Stimulated activated naive CD8-positive, alpha-beta T cell treated with anti-CD3 and anti-CD28 coated beads, Interleukin-15, amount 100 ng/mL, for 72 hours (primary cell): Measurements from ENCODE around the gene DZIP1L.
"Not testable (repeated sequence)": the region's sequence is repeated elsewhere in the genome, so short reads cannot be mapped to it uniquely, and the experiment has no call there.

Experiments used
- ATAC-seq: fragments of 150-1000 bp; cut with Tn5 transposase; 2 replicates; pipeline ENCODE4 v1.10.0; 2021; ENCODE audit warnings: mild to moderate bottlenecking, moderate library complexity
- DNase-seq, 2 donors: peaks; one replicate each; pipeline ENCODE4 v3.0.0; 2021 to 2022
- H3K27ac Mint-ChIP-seq, 2 donors: one replicate each; pipeline ENCODE4 v1.8.0; 2022; ENCODE audit warnings: mild to moderate bottlenecking in 2 of 2, mixed read lengths in 2 of 2, moderate library complexity in 2 of 2
- H3K27me3 Mint-ChIP-seq: one replicate; pipeline ENCODE4 v1.8.0; 2022; ENCODE audit warnings: mixed read lengths
- H3K4me1 Mint-ChIP-seq: one replicate; pipeline ENCODE4 v1.8.0; 2022; ENCODE audit warnings: mild to moderate bottlenecking, mixed read lengths
- H3K4me3 Mint-ChIP-seq, 2 donors: one replicate each; pipeline ENCODE4 v1.8.0; 2022; ENCODE audit warnings: mild to moderate bottlenecking in 2 of 2, mixed read lengths in 2 of 2, moderate library complexity in 1 of 2
- H3K9me3 Mint-ChIP-seq, 2 donors: one replicate each; pipeline ENCODE4 v1.8.0; 2022; ENCODE audit warnings: mixed read lengths in 2 of 2

DZIP1L gene, protein sequence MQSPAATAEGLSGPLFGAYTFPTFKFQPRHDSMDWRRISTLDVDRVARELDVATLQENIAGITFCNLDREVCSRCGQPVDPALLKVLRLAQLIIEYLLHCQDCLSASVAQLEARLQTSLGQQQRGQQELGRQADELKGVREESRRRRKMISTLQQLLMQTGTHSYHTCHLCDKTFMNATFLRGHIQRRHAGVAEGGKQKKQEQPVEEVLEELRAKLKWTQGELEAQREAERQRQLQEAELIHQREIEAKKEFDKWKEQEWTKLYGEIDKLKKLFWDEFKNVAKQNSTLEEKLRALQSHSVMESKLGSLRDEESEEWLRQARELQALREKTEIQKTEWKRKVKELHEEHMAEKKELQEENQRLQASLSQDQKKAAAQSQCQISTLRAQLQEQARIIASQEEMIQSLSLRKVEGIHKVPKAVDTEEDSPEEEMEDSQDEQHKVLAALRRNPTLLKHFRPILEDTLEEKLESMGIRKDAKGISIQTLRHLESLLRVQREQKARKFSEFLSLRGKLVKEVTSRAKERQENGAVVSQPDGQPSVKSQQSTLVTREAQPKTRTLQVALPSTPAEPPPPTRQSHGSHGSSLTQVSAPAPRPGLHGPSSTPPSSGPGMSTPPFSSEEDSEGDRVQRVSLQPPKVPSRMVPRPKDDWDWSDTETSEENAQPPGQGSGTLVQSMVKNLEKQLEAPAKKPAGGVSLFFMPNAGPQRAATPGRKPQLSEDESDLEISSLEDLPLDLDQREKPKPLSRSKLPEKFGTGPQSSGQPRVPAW

GRCh38 chr3:138114988-138115971 lies at the start of gene DZIP1L:
Gene DZIP1L (minus strand): TSS chr3:138115608. CDS start chr3:138103971, 11,637 bp downstream.
- ATAC-seq: peak; percentile 93
- peaks cover 74% of the 10 kb centered on the region for H3K27me3 Mint-ChIP-seq

DNA sequence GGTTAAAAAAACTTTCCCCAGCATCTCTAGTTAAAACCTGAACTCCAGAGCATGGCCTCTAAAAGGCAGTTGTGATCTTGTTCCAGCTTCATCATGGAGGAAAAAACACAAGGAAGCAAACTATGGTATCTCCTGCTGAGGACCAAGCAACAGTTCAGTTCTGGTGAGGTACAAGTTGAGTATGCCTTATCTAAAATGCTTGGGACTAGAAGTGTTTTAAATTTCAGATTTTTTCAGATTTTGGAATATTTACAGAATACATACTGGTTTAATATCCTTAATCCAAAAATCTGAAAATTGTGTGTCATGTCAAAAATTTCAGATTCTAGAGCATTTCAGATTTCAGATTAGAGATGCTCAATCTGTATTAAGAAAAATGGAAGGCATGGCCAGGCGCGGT lies 49.7 kb upstream of the DZIP1L start:
- no peaks in the 10 kb centered on the region for H3K9me3 Mint-ChIP-seq
- no peaks in the 10 kb centered on the region for H3K27me3 Mint-ChIP-seq
- DNase-seq (no peak), ATAC-seq (no peak)
- peaks cover 18% of the 10 kb centered on the region for H3K4me1 Mint-ChIP-seq
- no peak overlapping the region for H3K4me3 Mint-ChIP-seq
- peak overlapping the region; percentile 70 to 79 for H3K27ac Mint-ChIP-seq

More at GRCh38 chr3:138114988-138115971, at the start of gene DZIP1L:
- H3K4me3 Mint-ChIP-seq: peak within 1 kb of the TSS; percentile 86 to 88
- peak; percentile 40 to 49 for DNase-seq
- no peaks in the 10 kb centered on the region for H3K9me3 Mint-ChIP-seq
- peaks cover 19% of the 10 kb centered on the region for H3K4me1 Mint-ChIP-seq
- H3K27ac Mint-ChIP-seq: peak within 1 kb of the TSS; percentile 78 to 85

DNA sequence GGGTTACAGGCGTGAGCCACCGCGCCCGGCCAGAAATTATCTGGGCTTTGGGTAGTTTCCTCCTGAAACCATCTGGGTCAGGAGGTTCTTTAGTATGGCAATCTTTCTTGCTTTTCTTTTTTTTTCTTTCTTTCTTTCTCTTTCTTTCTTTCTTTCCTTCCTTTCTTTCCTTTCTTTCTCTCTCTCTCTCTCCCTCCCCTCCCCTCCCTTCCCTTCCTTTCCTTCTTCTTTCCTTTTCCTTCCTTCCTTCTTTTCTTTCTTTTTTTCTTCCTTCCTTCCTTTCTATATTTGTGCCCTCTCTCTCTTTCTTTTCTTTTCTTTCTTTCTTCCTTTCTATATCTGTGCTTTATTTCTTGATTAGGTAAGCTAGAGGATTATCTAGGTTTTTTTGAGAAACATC lies 42.3 kb upstream of the DZIP1L start:
- peak overlapping the region in 1 of 2 donors; percentile 2 for H3K27ac Mint-ChIP-seq
- no peaks in the 10 kb centered on the region for H3K4me1 Mint-ChIP-seq
- DNase-seq: no peak
- no peak for ATAC-seq
- H3K27me3 Mint-ChIP-seq: no peaks in the 10 kb centered on the region
- H3K9me3 Mint-ChIP-seq: peaks cover 13 to 15% of the 10 kb centered on the region in 2 donors
- H3K4me3 Mint-ChIP-seq: no peak overlapping the region

DNA sequence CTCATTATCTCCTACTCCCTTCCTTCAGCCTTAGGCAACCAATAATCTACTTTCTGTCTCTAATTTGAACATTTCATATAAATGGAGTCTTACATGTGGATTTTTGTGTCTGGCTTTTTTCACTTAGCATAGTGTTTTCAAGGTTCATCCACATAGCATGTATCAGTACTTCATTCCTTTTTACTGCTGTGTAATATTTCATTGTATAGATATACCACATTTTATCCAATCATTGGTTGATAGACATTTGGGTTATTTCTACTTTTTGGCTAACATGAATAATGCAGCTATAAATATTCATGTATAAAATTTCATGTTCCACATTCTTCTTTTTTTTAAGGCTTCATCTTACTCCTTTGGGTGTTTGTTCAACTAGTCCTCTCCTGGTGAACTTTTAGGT lies 39.1 kb upstream of the DZIP1L start:
- Mint-ChIP-seq H3K27ac (no peak overlapping the region), H3K9me3 (peaks cover 13 to 15% of the 10 kb centered on the region in 2 donors), H3K4me3 (no peak overlapping the region), H3K27me3 (no peaks in the 10 kb centered on the region), H3K4me1 (no peaks in the 10 kb centered on the region)
- no peak for ATAC-seq
- DNase-seq: no peak

GRCh38 chr3:138148503-138148902 lies 33.1 kb upstream of the DZIP1L start:
- DNase-seq (no peak), ATAC-seq (no peak)
- no peak overlapping the region for H3K4me3 Mint-ChIP-seq
- no peak overlapping the region for H3K27ac Mint-ChIP-seq
- peaks cover 2 to 3% of the 10 kb centered on the region in 2 donors for H3K9me3 Mint-ChIP-seq
- peaks cover 8% of the 10 kb centered on the region for H3K27me3 Mint-ChIP-seq
- H3K4me1 Mint-ChIP-seq: no peaks in the 10 kb centered on the region

DNA sequence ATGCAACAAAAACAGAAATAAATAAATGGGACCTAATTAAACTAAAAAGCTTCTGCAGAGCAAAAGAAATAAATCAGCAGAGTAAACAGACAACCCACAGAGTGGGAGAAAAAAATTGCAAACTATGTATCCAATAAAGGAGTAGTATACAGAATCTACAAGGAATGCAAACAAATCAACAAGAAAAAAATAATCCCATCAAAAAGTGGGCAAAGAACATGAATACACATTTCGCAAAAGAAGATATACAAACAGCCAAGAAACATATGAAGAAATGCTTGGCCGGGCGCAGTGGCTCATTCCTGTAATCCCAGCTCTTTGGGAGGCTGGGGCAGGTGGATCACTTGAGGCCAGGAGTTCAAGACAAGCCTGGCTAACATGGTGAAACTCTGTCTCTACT lies 26.8 kb upstream of the DZIP1L start:
- not testable (repeated sequence) for H3K4me3 Mint-ChIP-seq, ATAC-seq, H3K27ac Mint-ChIP-seq, H3K4me1 Mint-ChIP-seq, DNase-seq, H3K9me3 Mint-ChIP-seq
- H3K27me3 Mint-ChIP-seq: peaks cover 36% of the 10 kb centered on the region

- H3K4me1 Mint-ChIP-seq: no peaks in the 10 kb centered on the region
- no peak overlapping the region for H3K4me3 Mint-ChIP-seq
- DNase-seq (no peak), ATAC-seq (no peak)
- no peak overlapping the region for H3K27ac Mint-ChIP-seq
- no peaks in the 10 kb centered on the region for H3K9me3 Mint-ChIP-seq
- H3K27me3 Mint-ChIP-seq: peaks cover 35% of the 10 kb centered on the region
Observed at GRCh38 chr3:138140940-138141339, 25.5 kb upstream of the DZIP1L start.

- Mint-ChIP-seq H3K27me3 (peaks cover 28% of the 10 kb centered on the region), H3K9me3 (no peaks in the 10 kb centered on the region), H3K4me3 (no peak overlapping the region), H3K27ac (no peak overlapping the region), H3K4me1 (no peaks in the 10 kb centered on the region)
- ATAC-seq: no peak
- DNase-seq: no peak
Observed at GRCh38 chr3:138139691-138140090, 24.3 kb upstream of the DZIP1L start.

DNA sequence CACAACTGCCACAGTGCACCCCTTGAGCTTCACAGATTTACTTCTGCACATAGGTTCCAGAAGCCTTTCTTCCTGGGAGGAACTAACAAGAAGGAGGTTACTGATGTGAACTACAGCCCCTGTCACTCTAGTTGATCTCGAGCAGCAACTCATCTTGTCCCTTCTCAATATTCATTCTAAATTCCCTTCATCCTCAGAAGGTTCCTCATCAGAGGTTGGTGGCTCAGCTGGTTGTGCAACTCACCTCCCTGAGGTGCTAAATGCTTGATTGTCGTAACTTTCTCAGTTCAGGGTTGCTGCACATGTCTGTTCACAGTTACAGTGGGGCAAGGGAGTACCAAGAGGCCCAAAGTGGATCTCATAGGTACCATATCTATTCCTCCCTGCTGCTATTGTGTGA lies 22.5 kb upstream of the DZIP1L start:
- Mint-ChIP-seq H3K9me3 (no peaks in the 10 kb centered on the region), H3K27ac (no peak overlapping the region), H3K4me3 (no peak overlapping the region), H3K27me3 (peaks cover 33% of the 10 kb centered on the region), H3K4me1 (no peaks in the 10 kb centered on the region)
- DNase-seq (no peak), ATAC-seq (no peak)

DNA sequence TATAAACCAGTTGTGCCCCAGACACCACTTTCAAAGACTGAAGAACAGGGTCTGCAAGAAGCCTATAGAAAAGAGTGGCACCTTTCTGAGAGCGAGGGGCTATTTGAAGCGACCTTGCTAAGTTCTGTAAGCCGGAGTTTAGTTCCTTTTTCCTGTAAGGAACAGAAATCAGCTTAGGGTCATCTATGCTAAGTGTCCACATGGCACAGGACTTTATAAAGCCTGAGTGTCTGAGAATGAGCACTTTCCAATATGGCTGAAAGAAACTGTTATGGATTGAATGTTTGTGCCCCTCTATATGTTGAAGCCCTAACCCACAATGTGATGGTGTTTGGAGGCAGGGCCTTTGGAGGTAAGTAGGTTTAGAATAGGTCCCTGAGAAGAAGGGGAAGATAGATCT lies 20.8 kb upstream of the DZIP1L start:
- Mint-ChIP-seq H3K27ac (no peak overlapping the region), H3K4me1 (no peaks in the 10 kb centered on the region)
- no peak for ATAC-seq

GRCh38 chr3:138135833-138136194 lies 20.4 kb upstream of the DZIP1L start:
- Mint-ChIP-seq H3K27me3 (peaks cover 23% of the 10 kb centered on the region), H3K27ac (no peak overlapping the region), H3K4me1 (no peaks in the 10 kb centered on the region), H3K4me3 (no peak overlapping the region), H3K9me3 (no peaks in the 10 kb centered on the region)
- DNase-seq (no peak), ATAC-seq (no peak)

More for the DNA sequence above, 20.8 kb upstream of the DZIP1L start:
- no peak for DNase-seq
- no peaks in the 10 kb centered on the region for H3K9me3 Mint-ChIP-seq
- no peak overlapping the region for H3K4me3 Mint-ChIP-seq
- peaks cover 24% of the 10 kb centered on the region for H3K27me3 Mint-ChIP-seq

- DNase-seq: no peak
- no peak overlapping the region for H3K4me3 Mint-ChIP-seq
Observed at GRCh38 chr3:138135146-138135832, 19.9 kb upstream of the DZIP1L start.

DNA sequence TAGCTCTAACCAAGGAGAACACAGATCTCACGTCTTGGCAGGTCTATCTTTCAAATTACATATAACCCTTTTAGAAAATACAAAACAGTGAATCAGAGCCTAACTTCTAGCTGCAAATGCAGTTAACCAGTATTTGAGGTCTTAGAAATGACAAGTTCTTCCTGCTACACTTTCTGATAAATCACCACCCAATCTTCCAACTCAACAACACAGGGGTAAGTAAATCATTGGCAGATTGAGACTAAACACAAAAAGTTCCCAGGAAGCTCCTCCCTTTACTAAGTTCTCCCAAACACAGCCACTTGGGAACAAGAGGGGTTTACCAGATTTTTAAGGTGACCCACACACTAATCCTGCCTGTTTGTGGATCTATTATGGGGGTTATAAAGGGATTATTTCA lies 16.8 kb upstream of the DZIP1L start, which contains the start of gene A4GNT:
A4GNT (minus strand) TSS at position 152 of the 400 bp plus-strand sequence. CDS start 1,134 bp downstream, outside the sequence.
- Mint-ChIP-seq H3K4me1 (no peaks in the 10 kb centered on the region), H3K27ac (peak within 1 kb of the TSS; percentile 27 to 57), H3K9me3 (no peaks in the 10 kb centered on the region)

More at GRCh38 chr3:138135146-138135832, 19.9 kb upstream of the DZIP1L start:
- H3K27ac Mint-ChIP-seq: no peak overlapping the region
- peaks cover 22% of the 10 kb centered on the region for H3K27me3 Mint-ChIP-seq
- H3K4me1 Mint-ChIP-seq: no peaks in the 10 kb centered on the region
- H3K9me3 Mint-ChIP-seq: no peaks in the 10 kb centered on the region
- ATAC-seq: no peak

DNA sequence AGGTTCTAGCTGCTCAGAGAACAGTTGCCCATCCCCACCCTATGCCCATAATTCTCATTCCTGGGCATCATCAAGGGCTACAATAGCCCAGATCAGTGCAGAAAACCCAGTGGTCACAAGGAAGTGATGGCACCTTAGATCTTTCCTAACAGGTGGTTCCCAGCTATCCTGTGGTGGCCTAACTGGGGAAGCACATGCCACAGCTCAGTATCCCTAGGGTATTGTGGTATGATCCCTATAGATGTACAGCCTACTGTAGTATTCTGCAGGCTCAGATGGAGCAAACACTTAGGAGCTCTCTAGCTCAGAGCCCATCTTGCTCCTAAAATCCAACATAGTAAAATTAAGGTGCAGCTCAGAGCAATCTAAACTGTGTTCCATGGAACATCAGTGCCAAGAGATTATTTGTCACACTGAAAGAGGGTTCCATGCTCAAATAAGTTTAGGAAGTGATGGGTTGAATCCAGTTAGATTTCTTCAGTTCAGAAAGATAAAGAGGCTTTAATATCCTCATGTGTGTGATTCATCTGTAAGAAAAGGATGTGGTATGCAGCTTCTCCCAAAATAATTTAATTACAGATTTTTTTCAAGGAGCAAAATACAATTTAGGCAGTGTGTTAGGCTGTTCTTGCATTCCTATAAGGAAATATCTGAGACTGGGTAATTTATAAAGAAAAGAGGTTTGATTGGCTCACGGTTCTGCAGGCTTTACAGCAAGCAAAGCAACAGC lies 12.4 kb upstream of the DZIP1L start:
- Mint-ChIP-seq H3K27ac (no peak overlapping the region), H3K4me1 (no peaks in the 10 kb centered on the region), H3K4me3 (no peak overlapping the region), H3K9me3 (peaks cover 0 to 7% of the 10 kb centered on the region in 2 donors), H3K27me3 (peaks cover 28% of the 10 kb centered on the region)
- no peak for ATAC-seq
- DNase-seq: no peak

More for the DNA sequence above, 16.8 kb upstream of the DZIP1L start, which contains the start of gene A4GNT:
- Mint-ChIP-seq H3K27me3 (peaks cover 15% of the 10 kb centered on the region), H3K4me3 (no peak within 1 kb of the TSS)
- ATAC-seq (no peak), DNase-seq (no peak)
